Limb (tissue), 2 donors: ENCODE measurements around the gene KCNK17.
"Not testable (repeated sequence)": the region's sequence is repeated elsewhere in the genome, so short reads cannot be mapped to it uniquely, and the experiment has no call there.

Experiments used
- DNase-seq, 2 donors: peaks; one replicate each; pipeline ENCODE4 v3.0.0-alpha.2; 2016; ENCODE audit errors: extremely low spot score in 2 of 2

The KCNK17 gene

GRCh38 chr6:39302669-39303424 lies 11.4 kb downstream of the KCNK17 start:
- peak; percentile 64 to 86 for DNase-seq

DNA sequence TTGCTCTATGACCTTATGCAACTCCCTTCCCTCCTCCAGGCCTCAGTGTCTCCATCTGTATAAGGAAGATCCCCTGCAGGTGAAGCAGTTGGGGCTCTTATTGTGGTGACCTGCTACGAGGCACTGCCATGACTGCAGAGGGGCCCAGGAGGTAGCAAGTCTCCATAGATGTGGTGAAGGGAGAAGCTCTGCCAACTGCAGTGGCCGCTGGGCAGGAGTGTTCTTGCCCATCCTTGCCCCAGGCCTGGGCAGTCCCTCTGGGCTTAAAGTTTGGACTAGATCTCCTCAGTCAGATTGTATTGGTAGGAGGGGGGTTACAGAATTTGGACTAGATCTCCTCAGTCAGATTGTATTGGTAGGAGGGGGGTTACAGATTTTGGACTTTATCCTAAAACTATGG lies 12.2 kb downstream of the KCNK17 start:
- DNase-seq, result no peak

GRCh38 chr6:39301606-39302005 lies 12.6 kb downstream of the KCNK17 start:
- no peak for DNase-seq

DNA sequence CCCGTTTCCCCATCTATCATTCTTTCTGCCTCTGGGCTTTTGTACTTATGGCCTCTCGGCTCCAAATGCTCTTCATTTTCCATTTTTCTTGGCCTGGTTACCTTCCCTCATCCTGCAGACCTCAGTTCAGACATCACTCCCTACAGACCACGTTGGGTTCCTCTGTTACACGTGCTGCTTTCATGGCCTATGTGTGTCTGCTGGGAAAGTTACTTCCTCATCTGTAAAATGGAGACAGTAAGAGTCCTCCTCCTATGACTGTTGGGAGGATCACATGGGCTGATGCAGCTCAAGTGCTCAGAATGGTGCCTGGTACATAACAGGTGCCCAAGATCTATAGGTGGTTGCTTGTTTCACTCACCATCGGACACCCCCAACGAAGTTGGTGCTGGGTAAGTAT lies 13.5 kb downstream of the KCNK17 start:
- DNase-seq, result no peak

GRCh38 chr6:39298061-39298460 lies 16.2 kb downstream of the KCNK17 start:
- DNase-seq, result no peak

DNA sequence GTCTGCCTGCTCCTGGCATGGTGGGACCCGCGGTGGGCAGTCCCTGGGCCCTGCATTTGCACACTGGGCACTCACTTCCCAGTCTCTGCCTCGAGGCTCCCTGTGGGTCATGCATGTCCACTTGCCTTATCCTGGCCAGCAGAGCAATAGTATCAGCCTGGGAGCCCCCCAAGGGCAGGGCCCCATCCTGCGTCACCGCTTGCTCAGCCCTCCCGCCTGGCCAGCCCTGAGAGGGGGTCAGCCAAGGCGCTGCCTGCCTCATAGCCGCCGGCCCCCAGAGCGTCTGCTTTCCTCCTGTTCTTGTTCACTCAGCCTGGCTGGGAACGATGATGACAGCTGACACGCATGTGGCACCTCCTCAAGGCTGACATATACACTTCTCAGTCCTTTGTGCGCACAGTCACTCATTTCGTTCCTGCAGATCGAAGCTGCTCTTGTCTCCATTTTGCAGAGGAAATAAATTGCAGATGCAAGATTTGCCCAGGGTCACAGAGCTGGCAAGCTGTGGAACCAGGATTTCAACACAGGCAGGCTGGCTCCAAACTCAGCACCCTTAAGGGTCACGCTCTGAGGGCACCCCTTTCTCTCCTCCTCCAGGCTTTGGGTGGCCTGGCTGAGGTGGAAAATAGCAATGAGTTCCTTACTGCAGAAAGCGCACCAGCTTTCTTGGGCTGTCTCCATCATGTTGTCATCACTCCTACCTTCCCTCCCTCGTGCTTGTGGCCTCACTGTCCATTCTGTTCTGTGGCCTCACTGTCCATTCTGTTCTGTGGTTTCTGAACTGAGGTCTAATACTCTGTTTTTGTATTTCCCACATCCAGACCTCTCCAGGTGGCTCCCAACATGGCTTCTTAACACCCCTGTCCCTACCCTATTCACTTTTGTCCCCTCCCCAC lies 17.2 kb downstream of the KCNK17 start:
- DNase-seq, result peak; percentile 18 to 47

- DNase-seq, result peak in 1 of 2 donors; percentile 48
Observed at GRCh38 chr6:39295611-39296011, 18.6 kb downstream of the KCNK17 start.

DNA sequence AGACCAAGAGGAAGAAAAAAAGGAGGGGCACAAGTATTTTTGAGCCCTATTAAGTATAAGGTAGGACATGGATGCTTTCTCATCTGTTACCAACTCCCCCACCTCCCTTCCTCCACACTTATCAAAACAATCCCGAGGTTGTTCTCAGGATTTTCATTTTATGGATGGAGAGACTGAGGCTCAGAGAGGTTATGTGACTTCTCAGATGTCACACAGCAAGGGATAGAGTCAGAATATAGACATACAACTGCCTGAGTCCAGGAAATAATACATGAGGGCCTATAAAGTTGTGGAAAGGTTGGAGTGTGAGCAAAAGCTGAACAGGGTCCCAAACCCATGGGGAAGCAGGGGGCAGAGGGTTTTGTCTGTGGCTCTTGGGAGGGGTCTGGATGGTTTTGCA lies 19.3 kb downstream of the KCNK17 start:
- no peak for DNase-seq

DNA sequence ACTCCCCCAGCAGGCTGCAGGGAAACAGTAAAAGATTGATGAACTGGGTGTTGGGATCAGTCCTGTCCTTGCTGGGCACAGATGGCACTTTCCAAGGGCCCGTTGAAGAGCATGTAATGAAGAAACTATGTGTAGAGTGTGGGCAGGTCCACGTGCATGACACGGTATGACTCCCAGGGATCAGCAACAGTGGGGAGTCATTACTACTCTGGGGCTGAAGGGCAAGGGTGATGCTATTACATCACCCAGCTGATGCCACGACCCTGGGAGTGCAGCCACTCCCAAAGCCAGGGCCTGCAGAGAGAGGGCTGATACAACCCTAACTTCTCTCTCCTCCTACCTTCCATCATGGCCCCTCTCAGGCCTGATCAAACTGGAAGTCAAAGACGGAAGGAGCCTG lies 20.1 kb downstream of the KCNK17 start:
- no peak for DNase-seq

DNA sequence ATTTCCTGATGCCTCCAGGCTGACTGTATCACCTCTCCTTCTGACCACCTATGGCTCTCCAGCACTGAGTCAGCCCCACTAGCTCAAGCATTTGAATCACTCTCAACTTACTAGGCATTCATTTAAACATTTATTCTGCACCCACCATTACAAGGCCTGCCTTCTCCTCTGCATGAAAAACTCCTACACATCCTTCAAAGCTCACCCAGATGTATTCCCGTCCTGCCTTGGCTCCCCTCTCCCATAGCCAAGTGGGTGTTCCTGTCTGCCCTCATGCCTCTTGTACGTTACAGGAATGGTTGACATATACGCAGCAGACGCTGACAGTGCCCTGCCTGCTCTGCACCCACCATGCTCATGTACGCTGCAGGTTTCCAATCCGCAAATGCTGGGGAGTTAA lies 21.6 kb downstream of the KCNK17 start:
- no peak for DNase-seq

DNA sequence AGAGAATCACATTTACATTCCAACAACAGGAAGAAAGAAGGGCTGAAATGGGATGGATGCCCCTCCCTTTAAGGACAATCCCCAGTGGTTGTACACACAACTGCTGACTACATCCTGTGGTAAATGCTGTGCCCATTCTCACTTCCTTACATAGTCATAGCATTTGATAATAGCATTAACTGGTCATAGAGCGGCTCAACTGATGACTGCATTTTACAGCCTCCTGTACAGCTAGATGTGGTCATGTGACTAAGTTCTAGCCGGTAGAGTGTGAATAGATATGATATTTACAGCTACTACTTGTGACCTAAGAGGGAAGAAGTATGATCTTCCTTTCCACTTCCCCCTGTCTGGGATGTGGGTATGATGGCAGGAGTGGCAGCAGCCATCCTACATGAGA lies 24.7 kb downstream of the KCNK17 start:
- DNase-seq, result no peak

DNA sequence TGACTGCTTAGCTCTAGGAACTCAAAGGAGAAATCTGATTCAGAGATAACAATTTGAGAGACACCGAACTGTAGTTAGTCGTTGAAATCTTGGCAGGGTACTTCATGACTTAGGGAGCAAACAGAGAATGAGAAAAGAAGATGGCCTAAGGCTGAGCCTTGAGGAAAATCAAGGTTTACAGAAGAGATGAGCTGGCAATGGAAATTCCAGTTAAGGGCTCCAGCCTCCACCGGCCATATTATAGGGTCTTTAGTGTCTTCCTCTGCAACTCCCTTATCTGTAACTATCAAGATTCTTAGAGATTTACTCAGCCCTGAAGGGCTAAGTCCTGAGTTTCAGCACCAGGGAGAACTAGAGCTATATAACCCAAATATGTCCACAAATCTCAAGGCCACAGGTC lies 26.6 kb downstream of the KCNK17 start:
- DNase-seq, result no peak

GRCh38 chr6:39286596-39286995 lies 27.6 kb downstream of the KCNK17 start:
- DNase-seq, result not testable (repeated sequence)

DNA sequence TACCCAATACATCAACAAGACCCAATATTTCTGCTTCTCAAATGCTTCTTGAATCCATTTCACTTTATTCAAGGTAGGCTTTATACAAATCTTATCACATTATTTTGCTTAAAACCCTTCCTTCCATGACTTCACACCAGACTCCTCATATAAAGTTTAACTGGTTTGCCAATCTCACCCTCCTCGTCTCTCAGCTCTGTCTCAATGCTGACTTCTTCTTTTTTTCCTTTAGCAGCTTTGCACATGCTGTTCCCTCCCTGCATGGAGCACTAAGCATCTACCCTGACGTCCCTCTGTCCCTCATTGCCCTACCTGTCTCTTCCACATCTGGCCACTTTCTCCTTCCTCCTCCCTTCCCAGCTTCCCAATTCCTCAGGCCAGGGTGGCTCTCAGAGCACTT lies 31.4 kb downstream of the KCNK17 start:
- DNase-seq, result no peak

GRCh38 chr6:39281312-39281980 lies 32.8 kb downstream of the KCNK17 start:
- DNase-seq, result no peak

DNA sequence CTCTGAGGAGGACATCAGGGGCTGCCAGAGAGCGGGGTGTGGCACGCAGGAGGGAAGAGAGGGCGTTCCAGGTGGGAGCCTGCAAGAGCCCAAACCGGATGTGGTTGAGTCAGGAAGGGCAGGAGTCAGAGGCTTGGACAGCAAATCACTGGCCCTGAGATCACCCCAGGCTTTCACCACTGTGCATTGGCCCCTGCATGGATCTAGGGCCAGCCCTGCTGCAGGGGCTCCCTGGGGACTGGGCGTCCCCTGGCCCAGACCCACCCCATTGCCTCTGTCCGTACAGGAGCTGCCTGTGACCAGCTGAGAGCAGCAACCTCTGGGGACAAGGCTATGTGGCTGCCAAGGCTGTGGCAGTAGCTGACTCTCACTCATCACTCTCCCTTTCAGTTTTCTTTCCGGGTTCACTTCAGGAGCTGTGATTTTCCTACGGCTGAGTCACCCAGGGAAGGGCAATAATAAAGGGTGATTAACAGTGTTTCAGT lies 33.9 kb downstream of the KCNK17 start:
- no peak for DNase-seq

DNA sequence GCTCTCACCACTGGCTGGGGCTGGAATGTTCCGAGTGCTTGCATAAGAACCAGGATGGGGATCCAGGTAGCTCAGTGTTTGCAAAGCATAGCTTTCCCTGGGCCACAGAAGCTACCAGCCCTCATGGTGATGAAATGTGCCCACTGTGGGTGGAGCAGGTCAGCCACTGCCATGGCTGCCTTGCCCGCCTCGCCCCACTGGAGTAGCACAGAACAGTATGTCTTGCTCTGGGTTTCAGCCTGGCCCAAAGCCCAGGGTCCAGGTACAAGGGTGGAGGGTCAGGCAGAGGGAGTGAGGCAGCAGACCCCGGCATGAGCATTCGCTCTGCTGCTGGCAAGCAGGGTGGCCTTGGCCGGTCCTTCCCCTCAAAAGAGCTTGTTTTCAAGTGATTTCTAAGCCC lies 34.7 kb downstream of the KCNK17 start:
- no peak for DNase-seq

DNA sequence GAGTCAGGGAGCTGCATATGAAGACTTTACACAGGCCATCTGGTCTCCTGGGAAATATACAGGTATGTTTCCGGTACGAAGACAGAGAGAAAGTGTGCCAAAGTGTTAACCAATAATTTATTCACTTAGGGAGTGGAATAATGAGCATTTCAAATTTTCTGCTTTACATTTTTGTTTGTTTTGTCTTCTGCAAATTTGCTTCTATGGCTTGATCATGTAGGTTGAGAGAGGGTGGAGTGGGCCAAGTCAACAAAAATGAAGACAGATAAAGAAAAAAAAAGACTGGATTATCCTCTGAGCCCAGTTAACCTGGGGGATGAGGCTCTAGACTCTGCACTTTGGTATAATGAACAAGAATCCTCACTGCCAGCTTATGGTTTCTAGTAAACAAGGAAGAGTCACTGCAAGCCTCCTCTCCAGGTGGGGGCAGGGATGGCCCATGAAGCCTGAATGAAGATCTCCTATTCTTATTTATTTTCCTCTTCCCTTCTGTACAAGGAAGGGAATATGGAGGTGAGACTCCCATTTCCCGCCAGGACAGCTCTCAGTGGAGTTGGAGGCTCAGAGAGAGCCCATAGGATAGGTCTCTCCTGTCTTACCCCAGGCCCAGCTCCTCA lies 37.7 kb downstream of the KCNK17 start:
- DNase-seq, result no peak

GRCh38 chr6:39274903-39275302 lies 39.3 kb downstream of the KCNK17 start:
- DNase-seq, result no peak

DNA sequence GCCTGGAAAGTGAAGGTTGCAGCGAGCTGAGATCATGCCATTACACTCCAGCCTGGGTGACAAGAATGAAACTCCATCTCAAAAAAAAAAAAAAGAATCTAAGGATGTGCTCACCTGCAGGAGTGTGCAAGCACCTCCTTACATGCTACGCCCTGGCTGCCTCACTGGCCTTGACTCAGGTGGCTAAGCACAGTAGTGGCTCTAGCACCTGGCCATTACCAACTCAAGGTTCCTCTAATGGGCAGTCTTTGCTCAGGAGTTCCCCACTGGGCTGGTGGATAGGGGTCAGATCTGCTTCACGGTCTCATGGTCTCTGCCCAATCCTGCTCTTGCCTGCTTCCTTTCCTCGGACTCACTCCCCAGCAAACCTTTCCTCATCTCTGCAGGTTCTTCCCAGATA lies 39.7 kb downstream of the KCNK17 start:
- DNase-seq, result no peak

DNA sequence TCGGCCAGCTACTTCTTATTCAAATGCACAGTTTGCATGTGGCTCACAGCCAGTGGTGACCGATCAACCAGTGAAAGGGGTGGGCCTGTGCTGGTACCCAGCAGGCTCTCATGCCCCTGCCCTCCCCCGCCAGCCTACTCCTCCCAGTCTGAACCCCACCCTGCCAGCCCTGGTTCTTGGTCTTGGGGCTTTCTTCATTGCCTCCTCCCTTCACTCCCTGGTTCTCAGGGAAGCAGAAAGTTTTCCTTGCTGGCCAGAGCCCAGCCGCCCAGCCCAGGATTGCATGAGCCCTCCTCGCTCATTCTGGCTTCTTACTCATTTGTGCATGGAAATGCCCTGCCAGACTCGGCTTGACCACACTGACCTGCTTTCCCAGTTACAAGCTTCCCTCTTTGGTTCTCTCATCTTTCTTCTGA lies 40.8 kb downstream of the KCNK17 start:
- DNase-seq, result no peak

- DNase-seq, result no peak
Observed at GRCh38 chr6:39269961-39270360, 44.3 kb downstream of the KCNK17 start.
